Esophagus (tissue), 2 donors: ENCODE results near the gene RPL23. TPM values are rescaled to one million over a fixed set of nuclear protein-coding genes. Genes with fewer than 3 reads are reported as not detected.
A peak's percentile ranks its signal among the peaks of the same experiment; 100 is the strongest.

ENCODE experiments used
- H3K27ac ChIP-seq, 2 donors: one replicate each; pipeline ENCODE4 v1.5.1; 2013; ENCODE audit warnings: low read depth in 2 of 2, mild to moderate bottlenecking in 2 of 2, inconsistent platforms in 1 of 2, low read length in 1 of 2, moderate library complexity in 1 of 2
- H3K27me3 ChIP-seq, 2 donors: one replicate each; pipeline ENCODE4 v1.6.1; 2013; ENCODE audit warnings: low read length in 2 of 2, control low read depth in 1 of 2, mild to moderate bottlenecking in 1 of 2; ENCODE audit not compliant: insufficient read depth in 2 of 2, control insufficient read depth in 1 of 2
- H3K36me3 ChIP-seq, 2 donors: one replicate each; pipeline ENCODE4 v1.6.1; 2013; ENCODE audit warnings: low read length in 1 of 2; ENCODE audit not compliant: control insufficient read depth in 2 of 2, insufficient read depth in 2 of 2
- H3K4me1 ChIP-seq, 2 donors: one replicate each; pipeline ENCODE4 v1.6.1; 2013; ENCODE audit warnings: low read length in 1 of 2; ENCODE audit not compliant: control insufficient read depth in 2 of 2, insufficient read depth in 2 of 2
- H3K4me3 ChIP-seq, 2 donors: one replicate each; pipeline ENCODE4 v1.5.1; 2013; ENCODE audit warnings: low read length in 2 of 2, mild to moderate bottlenecking in 2 of 2, low read depth in 1 of 2, moderate library complexity in 1 of 2
- H3K9me3 ChIP-seq, 2 donors: one replicate each; pipeline ENCODE4 v1.6.1; 2013; ENCODE audit warnings: mild to moderate bottlenecking in 2 of 2, low read depth in 1 of 2, low read length in 1 of 2, moderate library complexity in 1 of 2; ENCODE audit not compliant: control insufficient read depth in 2 of 2, insufficient read depth in 1 of 2
- WGBS, 2 donors: extraction: QIAGEN DNeasy Blood & Tissue Kit; methylation state at CpG; one replicate each; pipeline ENCODE4 v1.1.7; 2013; 5-methylcytosine and 5-hydroxymethylcytosine counted together
- polyA plus RNA-seq, 2 donors: library from polyadenylated mRNA; stranded (reverse); fragments of 200-250 nt; gene quantifications; one replicate each; pipeline ENCODE4 v1.2.3, GENCODE V29; 2013
- donor health status: healthy with polysubstance abuse.
- donor health status: Bipolar disorder and iron deficiency.

RPL23 gene
- polyA plus RNA-seq, 2 donors = 2,779 to 3,117 TPM

GRCh38 chr17:38851434-38851833 lies 2.1 kb downstream of the RPL23 start:
- Histone ChIP-seq H3K27ac (no peak overlapping the region), H3K27me3 (no peaks in the 10 kb centered on the region), H3K9me3 (no peaks in the 10 kb centered on the region), H3K4me3 (peak overlapping the region in 1 of 2 donors; percentile 74), H3K36me3 (peaks cover 5 to 14% of the 10 kb centered on the region in 2 donors), H3K4me1 (no peaks in the 10 kb centered on the region)
- WGBS, 2 donors = 38 to 40% methylated on average over 2 of the region's 2 CpGs

- no peaks in the 10 kb centered on the region for H3K4me1 ChIP-seq
- H3K4me3 ChIP-seq = peak overlapping the region in 1 of 2 donors; percentile 74
- H3K36me3 ChIP-seq = peaks cover 5 to 14% of the 10 kb centered on the region in 2 donors
- no peaks in the 10 kb centered on the region for H3K27me3 ChIP-seq
- H3K9me3 ChIP-seq = no peaks in the 10 kb centered on the region
- 70 to 76% methylated on average over 7 of the region's 7 CpGs for WGBS, 2 donors
- H3K27ac ChIP-seq = no peak overlapping the region
Observed at GRCh38 chr17:38850374-38850773, 3.1 kb downstream of the RPL23 start.

GRCh38 chr17:38848939-38849605 lies 4.4 kb downstream of the RPL23 start:
- no peaks in the 10 kb centered on the region for H3K9me3 ChIP-seq
- H3K27ac ChIP-seq = no peak overlapping the region
- H3K27me3 ChIP-seq = no peaks in the 10 kb centered on the region
- H3K4me3 ChIP-seq = no peak overlapping the region
- no peaks in the 10 kb centered on the region for H3K4me1 ChIP-seq
- H3K36me3 ChIP-seq = peaks cover 5 to 14% of the 10 kb centered on the region in 2 donors
- 79 to 80% methylated on average over 16 of the region's 16 CpGs for WGBS, 2 donors

- no peak overlapping the region for H3K27ac ChIP-seq
- H3K36me3 ChIP-seq = peaks cover 5 to 14% of the 10 kb centered on the region in 2 donors
- H3K27me3 ChIP-seq = no peaks in the 10 kb centered on the region
- no peak overlapping the region for H3K4me3 ChIP-seq
- H3K4me1 ChIP-seq = no peaks in the 10 kb centered on the region
- H3K9me3 ChIP-seq = no peaks in the 10 kb centered on the region
- WGBS, 2 donors = 94 to 97% methylated on average over 1 of the region's 1 CpG
Observed at GRCh38 chr17:38848557-38848891, 5.0 kb downstream of the RPL23 start.

GRCh38 chr17:38844261-38844757 lies 9.2 kb downstream of the RPL23 start:
- Histone ChIP-seq H3K4me3 (no peak overlapping the region), H3K36me3 (peaks cover 0 to 4% of the 10 kb centered on the region in 2 donors), H3K9me3 (no peaks in the 10 kb centered on the region), H3K27me3 (no peaks in the 10 kb centered on the region), H3K4me1 (no peaks in the 10 kb centered on the region), H3K27ac (peak overlapping the region in 1 of 2 donors; percentile 6)
- 49% methylated on average over 13 of the region's 13 CpGs for WGBS, 2 donors

GRCh38 chr17:38825762-38826247 lies 27.7 kb downstream of the RPL23 start:
- peaks cover 0 to 9% of the 10 kb centered on the region in 2 donors for H3K4me1 ChIP-seq
- H3K4me3 ChIP-seq = peak overlapping the region; percentile 89 to 98
- no peaks in the 10 kb centered on the region for H3K9me3 ChIP-seq
- WGBS, 2 donors = 90 to 92% methylated on average over 17 of the region's 17 CpGs
- H3K27ac ChIP-seq = peak overlapping the region; percentile 98 to 99
- peaks cover 1 to 6% of the 10 kb centered on the region in 2 donors for H3K36me3 ChIP-seq
- H3K27me3 ChIP-seq = no peaks in the 10 kb centered on the region

- peaks cover 0 to 9% of the 10 kb centered on the region in 2 donors for H3K4me1 ChIP-seq
- H3K27ac ChIP-seq = peak within 1 kb of the TSS; percentile 98 to 99
- no peaks in the 10 kb centered on the region for H3K9me3 ChIP-seq
- peak within 1 kb of the TSS; percentile 89 to 98 for H3K4me3 ChIP-seq
- no peaks in the 10 kb centered on the region for H3K27me3 ChIP-seq
- 1% methylated on average over 55 of the region's 55 CpGs for WGBS, 2 donors
- H3K36me3 ChIP-seq = peaks cover 4 to 13% of the 10 kb centered on the region in 2 donors
Observed at GRCh38 chr17:38824899-38825761, 28.4 kb downstream of the RPL23 start, which contains the start of gene CWC25. Gene CWC25 (minus strand): TSS chr17:38825321. CDS start chr17:38825183, 138 bp downstream.

- Histone ChIP-seq H3K4me1 (no peaks in the 10 kb centered on the region), H3K27ac (no peak overlapping the region), H3K36me3 (peaks cover 9 to 25% of the 10 kb centered on the region in 2 donors), H3K27me3 (no peaks in the 10 kb centered on the region), H3K4me3 (no peak overlapping the region), H3K9me3 (no peaks in the 10 kb centered on the region)
- 73 to 77% methylated on average over 8 of the region's 8 CpGs for WGBS, 2 donors
Observed at GRCh38 chr17:38815576-38816193, 37.8 kb downstream of the RPL23 start.

GRCh38 chr17:38809828-38810227 lies 43.7 kb downstream of the RPL23 start:
- H3K27me3 ChIP-seq = no peaks in the 10 kb centered on the region
- 94 to 95% methylated on average over 7 of the region's 7 CpGs for WGBS, 2 donors
- no peak overlapping the region for H3K27ac ChIP-seq
- H3K4me1 ChIP-seq = no peaks in the 10 kb centered on the region
- no peak overlapping the region for H3K4me3 ChIP-seq
- H3K9me3 ChIP-seq = no peaks in the 10 kb centered on the region
- H3K36me3 ChIP-seq = peaks cover 20 to 34% of the 10 kb centered on the region in 2 donors
